ENCODE data around the gene ABCC1.

DNA sequence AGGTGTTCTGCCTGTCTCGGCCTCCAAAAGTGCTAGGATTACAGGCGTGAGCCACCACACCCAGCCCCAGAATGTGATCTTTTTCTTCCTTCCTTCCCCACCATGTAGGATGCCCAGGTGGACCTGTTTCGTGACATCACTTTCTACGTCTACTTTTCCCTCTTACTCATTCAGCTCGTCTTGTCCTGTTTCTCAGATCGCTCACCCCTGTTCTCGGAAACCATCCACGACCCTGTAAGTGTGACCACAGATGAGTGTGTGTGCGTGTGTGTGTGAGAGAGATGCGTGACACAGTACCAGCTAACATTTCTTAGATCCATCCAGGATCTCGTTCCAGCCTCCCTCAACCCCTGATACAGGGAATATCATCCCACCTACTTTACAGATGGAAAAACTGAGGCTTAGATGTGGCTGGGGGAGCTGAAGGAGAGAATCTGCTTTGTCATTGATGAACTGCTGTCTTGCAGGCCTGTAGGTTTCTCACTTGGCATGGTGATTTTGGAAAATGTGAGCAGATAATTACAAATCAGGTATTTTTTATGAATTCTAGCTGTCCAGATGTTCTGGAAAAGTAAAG, 67.1 kb downstream of the ABCC1 start:
- TF ChIP-seq, protein P1, sequence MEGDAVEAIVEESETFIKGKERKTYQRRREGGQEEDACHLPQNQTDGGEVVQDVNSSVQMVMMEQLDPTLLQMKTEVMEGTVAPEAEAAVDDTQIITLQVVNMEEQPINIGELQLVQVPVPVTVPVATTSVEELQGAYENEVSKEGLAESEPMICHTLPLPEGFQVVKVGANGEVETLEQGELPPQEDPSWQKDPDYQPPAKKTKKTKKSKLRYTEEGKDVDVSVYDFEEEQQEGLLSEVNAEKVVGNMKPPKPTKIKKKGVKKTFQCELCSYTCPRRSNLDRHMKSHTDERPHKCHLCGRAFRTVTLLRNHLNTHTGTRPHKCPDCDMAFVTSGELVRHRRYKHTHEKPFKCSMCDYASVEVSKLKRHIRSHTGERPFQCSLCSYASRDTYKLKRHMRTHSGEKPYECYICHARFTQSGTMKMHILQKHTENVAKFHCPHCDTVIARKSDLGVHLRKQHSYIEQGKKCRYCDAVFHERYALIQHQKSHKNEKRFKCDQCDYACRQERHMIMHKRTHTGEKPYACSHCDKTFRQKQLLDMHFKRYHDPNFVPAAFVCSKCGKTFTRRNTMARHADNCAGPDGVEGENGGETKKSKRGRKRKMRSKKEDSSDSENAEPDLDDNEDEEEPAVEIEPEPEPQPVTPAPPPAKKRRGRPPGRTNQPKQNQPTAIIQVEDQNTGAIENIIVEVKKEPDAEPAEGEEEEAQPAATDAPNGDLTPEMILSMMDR (IDR thresholded peaks at IDR 0.05; ENCODE audit: low read depth, low read length) = no peak
- no peak for TF ChIP-seq EZH2phosphoT487 (IDR thresholded peaks at IDR 0.05; ENCODE audit: low read depth)
